GM21360 (cell line): ENCODE measurements around the gene TRAPPC12.

ENCODE experiments used
- ATAC-seq: cut with Tn5 transposase; IDR thresholded peaks from one replicate; pipeline ENCODE4 v1.9.1; 2021; ENCODE audit warnings: mild to moderate bottlenecking, moderate library complexity; ENCODE audit not compliant: unreplicated experiment

Gene TRAPPC12

DNA sequence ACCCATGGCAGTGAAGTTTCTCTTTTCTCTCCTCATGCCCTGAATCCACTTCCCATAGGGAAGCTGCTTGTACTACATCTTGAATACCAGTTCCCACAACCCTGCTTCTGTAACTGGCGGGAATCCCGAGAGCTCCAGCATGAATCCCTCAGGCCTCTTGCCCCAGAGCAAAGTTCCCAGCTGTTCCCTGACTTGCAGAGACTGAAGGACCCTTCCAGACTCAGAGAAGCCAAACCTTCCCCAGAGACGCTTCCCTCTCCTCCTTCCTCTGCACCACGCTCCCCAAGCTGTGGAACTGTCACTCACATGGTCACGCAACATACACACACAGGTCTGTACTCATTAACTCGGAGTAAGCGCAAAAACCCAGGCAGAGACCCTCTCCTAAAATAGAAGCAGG, 26.4 kb downstream of the TRAPPC12 start:
- no peak for ATAC-seq

DNA sequence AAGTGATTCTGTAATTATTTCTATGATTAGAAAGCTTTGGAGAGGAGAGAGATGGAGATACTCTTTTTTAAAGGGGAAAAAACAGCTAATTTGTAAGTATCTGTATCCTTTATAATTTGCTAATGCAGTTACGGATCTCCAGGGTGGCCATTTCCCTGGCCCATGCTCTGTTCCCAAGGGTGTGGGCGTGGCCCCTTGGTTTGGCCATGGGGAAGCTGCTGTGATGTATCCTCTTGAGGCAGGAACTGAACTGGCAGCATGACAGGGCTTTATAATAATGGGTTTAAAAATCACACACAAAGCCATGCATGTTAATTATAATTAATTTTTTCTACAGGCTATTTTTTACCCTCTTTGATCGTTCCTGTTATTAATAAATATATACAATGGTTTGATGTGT, 27.0 kb downstream of the TRAPPC12 start:
- ATAC-seq = no peak

GRCh38 chr2:3408781-3409180, 29.3 kb downstream of the TRAPPC12 start:
- ATAC-seq = no peak

GRCh38 chr2:3409627-3410170, 30.2 kb downstream of the TRAPPC12 start:
- no peak for ATAC-seq

DNA sequence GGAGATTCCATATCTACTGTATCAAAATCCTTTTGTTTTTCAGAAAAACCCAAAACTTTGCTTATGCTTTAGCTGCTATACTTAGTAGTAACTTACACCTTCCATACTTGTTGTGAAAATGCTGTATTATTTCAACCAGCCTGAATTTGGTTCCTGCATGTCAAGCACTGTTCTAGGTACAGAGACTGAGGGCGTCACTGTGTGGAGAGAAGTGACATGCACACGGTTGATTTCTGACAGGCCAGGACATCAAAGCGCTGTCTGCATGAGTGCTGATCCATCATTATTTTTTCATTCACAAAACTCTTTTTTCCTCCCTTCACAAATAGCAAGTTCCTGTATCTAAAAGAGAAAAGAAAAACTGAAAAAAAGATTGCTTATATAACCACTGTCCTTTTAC, 31.6 kb downstream of the TRAPPC12 start:
- no peak for ATAC-seq

DNA sequence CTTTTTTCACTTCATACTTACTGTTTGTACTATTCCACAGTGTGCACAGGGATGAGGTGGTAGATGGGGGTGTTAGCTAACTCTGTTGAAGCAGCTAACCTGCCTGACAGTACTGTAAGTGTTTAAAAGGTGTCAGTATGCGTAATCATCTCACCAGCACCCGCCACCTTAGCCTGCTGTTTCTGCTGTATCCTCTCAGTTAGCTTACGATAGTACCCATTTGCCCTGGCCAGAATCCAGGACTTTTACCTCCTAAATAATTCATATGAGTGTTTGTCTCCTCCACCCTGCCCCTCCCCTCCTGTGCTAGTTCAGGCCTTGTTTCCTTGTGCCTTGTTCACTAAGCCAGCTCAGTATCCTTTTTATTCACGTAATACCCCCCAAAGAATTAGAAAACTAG, 34.2 kb downstream of the TRAPPC12 start:
- no peak for ATAC-seq

DNA sequence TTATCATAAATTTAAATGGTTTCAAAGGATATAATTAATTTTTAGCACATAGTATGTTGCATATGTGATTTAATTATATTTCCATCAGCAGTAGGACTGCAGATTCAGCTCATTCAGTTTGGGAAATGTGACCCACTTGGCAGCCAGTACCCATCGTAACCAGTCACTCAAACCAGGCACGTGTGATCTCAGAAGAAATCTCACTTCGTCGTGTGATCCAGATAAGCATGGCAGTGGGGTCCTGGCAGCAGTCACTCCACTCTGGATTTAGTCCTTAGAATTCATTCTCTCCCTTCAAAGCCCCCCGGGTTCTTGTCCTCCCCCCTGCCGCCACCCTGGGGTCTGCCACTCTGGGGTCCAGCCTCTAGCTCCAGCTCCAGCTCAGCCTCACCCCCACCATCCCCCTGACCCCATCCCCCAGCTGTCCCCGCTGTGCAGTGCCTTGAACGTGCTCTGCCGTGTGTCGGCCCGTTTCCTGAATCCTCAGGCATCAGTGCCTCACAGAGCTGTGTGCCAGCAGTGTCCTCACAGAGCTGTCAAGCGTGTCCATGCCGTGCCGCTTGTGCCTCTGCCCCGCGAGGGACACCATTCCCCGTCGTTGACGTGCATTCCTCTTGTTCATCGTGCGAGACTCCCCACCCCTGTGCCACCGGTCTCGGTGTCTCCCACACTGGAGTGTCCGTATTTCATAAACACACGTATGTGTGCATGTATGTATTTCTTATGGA, 34.8 kb downstream of the TRAPPC12 start:
- no peak for ATAC-seq

DNA sequence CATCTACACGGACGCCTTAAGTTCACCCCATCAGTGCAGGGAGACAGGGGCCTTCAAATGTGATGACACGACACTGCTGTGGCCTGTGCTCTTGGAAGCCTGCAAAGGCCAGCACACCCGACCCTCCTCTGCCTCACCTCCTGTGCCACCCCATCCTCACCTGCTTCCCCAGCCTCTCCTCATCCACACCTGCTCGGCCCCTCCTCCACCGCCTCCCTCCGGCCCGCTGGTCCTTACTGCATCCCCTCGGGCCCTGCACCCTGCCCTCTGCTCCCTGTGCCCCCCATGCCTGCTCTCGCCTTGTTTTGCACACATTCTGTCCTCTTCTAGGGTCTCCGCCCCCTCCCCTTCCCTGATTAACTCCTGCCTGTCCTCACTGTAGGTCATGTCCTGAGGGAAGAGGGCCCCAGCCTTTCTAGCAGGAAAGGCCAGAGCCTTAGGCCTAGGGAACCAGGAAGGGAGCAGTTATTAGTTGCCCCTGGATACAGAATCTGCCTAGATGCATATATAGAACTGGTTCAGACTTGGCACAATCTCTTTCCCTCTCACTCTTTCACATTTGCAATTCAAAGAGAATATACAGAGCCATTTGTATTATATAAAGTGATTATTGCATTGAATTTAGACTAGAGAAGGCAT, 39.4 kb downstream of the TRAPPC12 start:
- ATAC-seq = no peak

DNA sequence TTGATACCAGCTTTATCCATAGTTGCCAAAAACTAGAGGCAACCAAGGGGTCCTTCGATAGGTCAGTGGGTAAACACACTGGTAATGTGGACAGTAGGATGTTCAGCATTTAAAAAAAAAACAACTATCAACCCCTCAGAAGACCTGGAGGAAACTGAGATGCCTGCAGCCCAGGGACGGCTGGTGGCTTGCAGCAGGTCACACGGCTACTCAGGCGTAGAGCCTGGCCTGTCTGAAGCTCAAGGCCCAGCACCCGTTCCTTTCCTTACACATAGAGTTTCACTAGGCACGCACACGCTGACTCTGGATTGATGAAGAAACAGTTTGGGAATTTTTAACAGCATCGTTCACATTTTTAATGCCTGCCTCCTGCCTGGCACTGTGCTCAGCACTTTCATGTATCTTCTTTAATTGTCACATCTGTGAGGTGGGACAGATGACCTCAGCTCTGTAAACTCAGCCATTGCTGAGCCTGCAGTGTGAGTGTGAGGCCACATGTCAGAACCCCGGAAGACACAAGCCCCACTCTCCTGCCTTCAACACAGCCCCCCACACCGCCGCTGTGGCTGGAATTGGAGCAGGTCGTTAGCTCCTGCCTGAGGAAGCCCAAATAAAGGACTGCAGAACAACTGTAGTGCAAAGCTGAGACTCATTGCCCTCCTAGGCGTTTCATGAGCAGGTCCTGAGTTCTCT, 40.7 kb downstream of the TRAPPC12 start:
- no peak for ATAC-seq

- no peak for ATAC-seq
These were observed 41.4 kb downstream of the TRAPPC12 start for GRCh38 chr2:3420769-3421397.

DNA sequence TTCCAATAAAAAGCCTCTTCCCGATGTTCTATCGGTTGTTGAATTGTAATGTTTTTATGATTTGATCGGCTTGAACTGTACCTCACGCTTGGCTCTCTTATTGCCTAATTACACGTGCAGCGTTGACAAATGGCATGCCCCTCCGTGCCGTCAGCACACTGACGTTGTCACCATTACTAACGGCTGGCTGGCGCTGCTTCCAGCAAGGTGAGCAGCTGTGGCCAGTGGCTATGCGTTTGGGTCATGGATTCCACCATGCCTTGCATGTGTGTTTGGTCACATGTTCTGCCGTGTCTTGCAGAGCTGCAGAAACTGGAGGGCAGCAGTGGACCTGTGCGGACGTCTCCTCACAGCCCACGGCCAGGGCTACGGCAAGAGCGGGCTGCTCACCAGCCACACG, 42.1 kb downstream of the TRAPPC12 start:
- no peak for ATAC-seq

DNA sequence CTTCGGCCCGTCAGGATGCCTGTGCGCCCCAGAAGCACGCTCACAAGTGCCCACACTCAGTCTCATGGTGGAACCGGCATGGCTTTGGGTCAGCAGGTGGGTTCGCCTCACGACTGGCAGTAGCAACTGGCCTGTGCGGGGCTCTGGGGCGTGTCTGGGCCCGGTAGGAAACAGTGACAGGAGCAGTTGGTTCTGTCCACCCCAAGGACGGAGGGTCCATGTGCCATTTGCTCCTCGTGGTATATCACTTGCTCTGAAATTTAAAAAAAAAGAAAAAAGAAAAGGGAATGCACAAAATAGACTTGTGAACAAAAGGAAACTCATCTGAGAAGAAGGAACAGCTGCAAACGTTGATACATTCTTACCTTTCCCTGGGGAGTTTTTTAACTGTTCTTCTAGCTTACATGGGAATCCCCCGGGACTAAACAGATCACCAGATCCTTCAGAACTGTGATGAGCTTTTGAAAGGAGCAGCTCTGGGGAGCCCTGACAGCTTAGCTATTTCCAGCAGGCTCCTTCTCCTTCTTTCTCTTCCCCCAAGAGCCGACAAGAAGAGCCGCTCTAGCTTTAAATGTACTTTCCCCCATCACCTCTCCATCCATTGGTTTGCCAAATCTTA, 42.8 kb downstream of the TRAPPC12 start:
- no peak for ATAC-seq

DNA sequence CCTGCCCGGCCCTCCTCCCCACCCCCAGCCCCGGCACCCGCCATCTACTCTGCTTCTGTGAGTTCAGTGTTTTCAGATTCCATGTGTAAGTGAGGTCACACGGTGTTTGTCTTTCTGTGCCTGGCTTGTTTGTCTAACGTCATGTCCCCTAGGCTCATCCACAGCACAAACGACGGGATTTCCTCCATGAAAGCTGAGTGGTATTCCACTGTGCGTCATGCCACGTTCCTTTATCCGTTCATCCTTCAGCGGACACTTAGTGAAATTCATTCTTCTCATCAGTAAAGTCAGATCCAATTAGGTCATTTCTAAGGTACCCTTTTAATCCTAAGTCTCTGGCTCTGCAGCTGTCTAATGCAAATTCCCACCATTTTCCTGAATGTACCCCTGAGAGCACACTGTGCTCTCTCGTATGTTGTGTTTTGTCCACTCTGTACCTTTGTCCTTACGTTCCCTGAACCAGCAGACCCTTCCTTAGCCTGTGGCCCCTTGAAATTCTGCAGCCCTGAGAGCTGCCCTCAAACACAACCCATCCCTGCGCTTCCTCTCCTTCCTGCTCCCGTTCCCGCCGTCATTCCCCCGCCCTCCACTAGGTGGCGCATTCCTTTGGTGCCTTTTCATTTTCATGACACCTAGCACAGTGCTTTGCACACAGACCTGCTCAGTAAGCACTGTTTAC, 44.1 kb downstream of the TRAPPC12 start:
- ATAC-seq = no peak

DNA sequence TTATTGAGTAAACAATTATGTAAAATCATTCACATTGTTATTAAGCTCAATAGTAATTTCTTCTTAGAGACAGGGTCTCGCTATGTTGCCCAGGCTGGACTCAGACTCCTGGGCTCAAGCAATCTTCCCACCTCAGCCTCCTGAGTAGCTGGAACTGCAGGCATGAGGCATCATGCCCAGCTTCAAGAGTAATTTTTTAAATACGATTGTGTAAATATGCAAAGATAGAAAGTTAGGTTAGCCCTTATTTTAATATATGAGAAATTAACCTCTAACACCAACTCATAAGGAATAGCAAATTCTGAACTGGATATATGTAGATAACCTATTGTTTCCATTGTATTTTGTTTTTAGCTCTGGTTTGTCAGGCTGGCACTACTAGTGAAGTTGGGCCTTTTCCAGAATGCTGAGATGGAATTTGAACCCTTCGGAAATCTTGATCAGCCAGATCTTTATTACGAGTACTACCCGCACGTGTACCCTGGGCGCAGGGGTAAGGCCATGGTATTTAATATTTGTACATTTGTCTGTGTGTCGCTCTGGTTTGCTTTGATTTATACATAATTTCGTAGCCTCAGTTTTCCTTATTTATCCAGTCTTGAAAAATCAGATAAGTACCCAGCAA, 44.8 kb downstream of the TRAPPC12 start:
- ATAC-seq = no peak

DNA sequence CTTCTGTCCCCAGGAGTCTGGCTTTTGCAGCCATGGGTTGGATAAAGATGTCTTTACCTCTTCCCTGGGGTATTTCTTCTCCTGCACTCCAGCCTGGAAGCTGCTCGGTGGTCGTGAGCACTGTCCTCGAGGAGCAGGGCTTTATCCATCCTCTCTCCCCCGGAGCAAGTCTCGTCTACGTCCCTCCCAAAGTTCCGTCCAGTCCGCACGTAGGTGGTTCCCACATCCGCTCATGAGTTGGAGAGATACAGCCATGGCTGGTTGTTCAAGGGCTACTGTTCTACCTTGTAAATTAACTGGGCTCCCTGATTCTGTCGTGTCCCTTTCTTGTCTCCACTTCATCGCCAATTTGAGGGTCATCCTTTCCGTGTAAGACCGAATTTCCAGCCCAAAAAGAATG, 47.1 kb downstream of the TRAPPC12 start:
- no peak for ATAC-seq

GRCh38 chr2:3427272-3427671, 47.8 kb downstream of the TRAPPC12 start:
- peak; percentile 92 for ATAC-seq

DNA sequence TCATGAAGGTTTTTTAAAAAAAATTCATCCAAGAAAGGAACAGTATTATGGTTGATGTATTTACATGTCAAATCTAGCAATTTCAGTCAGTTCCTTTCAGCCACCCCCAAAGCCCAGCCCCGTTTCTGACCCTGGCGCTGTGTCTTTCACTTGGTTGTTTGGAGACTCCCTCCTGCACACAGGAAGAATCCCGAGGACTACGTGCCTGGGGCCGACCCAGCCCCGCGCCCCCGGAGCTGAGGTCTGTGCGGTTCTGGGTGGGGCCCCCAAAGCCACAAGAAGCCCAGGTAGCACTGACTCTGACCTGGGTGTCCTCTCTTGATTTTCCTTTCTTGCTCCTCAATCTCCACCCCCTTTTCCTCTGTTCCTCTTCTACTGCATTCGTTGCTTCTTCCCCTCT, 49.1 kb downstream of the TRAPPC12 start:
- ATAC-seq = no peak

DNA sequence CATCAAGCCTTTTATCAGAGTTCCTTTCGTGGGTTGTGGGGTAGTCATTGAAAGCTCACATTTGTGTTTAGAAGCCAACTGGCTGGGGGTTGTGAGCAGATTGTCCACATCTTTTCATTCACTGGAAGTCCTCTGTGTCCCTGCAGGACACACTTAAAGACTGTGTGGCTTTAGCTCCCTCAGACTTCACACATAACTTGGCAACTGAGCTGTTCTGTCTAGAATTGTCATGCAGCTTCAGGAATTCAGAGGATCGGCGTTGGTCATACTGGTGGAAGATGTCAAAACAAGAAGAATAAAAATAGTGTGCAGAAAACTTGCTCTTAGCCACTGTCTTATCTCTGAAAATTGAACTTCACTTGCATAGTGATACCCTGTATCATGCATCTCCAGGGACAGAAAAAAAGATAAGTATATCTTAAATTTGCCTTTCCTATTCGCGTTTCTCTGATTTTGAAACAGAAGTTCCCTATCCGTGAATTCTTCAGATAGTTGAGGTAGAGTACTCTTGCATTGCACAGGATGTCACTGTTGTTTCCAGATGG, 49.6 kb downstream of the TRAPPC12 start:
- no peak for ATAC-seq

DNA sequence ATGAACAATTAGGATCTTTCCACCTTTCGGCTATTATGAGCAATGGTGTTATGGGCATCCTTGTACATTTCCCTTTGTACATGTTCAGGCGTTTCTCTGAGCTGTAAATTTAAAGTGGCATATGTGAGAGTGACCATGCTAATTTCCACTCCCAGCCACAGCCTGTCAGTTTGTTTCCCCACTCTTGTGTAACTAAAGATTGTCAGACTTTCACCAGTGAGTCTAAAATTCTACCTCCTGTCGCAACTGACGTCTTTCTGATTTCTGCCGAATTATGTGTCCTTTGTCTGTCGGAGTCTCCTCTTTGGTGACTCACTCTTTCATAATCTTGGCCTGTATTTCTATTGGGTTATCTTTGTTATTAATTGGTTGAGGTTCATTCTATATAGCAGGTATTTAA, 50.7 kb downstream of the TRAPPC12 start:
- no peak for ATAC-seq
